ENCODE results near the gene RAB3GAP2. TPM values are rescaled to one million over a fixed set of nuclear protein-coding genes. Genes with fewer than 3 reads are reported as not detected.

RAB3GAP2 gene
- total RNA-seq, 4 donors from 2014 or later = 16.5 to 24.2 (median 18.0) TPM

DNA sequence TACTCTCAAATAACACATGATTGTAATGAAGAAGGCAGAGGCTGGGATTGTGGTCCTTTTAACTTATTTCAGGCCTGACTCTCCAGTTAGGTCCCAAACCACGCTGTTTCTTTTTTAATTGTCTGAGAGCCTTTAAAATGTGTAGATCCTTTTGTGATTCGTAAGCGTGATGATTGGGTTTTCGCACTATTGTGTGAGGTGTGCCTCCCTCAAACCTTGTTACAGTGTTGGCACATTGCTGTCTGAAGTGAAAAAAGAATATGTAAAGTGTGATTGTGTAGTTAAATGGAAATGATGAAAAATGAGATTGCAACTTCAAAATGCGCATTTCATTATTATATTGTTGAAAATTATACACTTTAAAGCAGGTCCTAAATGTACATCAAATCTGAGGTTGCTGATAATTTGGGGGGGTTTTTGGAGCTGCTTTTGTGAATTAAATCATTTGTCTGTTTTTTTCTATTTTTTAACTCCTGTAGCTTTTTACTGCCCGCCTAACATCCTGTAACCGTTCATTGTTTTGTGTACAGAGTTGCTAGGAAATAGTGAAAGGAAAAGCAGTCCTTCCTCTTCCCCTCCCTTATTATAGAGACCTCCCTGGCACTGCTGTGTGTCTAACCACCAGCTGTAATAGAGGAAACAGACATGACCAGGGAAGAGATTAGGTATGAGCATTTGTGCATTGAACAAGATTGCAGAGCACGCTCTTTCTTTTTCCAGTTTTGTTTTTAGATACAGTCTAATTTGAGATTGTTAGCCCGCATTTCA lies 135.1 kb downstream of the RAB3GAP2 start:
- TF ChIP-seq, protein P1, sequence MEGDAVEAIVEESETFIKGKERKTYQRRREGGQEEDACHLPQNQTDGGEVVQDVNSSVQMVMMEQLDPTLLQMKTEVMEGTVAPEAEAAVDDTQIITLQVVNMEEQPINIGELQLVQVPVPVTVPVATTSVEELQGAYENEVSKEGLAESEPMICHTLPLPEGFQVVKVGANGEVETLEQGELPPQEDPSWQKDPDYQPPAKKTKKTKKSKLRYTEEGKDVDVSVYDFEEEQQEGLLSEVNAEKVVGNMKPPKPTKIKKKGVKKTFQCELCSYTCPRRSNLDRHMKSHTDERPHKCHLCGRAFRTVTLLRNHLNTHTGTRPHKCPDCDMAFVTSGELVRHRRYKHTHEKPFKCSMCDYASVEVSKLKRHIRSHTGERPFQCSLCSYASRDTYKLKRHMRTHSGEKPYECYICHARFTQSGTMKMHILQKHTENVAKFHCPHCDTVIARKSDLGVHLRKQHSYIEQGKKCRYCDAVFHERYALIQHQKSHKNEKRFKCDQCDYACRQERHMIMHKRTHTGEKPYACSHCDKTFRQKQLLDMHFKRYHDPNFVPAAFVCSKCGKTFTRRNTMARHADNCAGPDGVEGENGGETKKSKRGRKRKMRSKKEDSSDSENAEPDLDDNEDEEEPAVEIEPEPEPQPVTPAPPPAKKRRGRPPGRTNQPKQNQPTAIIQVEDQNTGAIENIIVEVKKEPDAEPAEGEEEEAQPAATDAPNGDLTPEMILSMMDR (IDR thresholded peaks at IDR 0.05 in 4 of 5, conservative IDR thresholded peaks at IDR 0.05 in 1 of 5) = no peak
- no peak for TF ChIP-seq POLR2A (IDR thresholded peaks at IDR 0.05)
- intact Hi-C loops (cut with DNase I; ENCODE audit: low total_unique reads) (no loop called here), in situ Hi-C loops (cut with MboI; ENCODE audit: low sequenced_read_pairs in 4 of 4) (no loop called here)
- H3K27ac ChIP-seq = no peak overlapping the region
- H3K36me3 ChIP-seq = peaks cover 3 to 60% of the 10 kb centered on the region in 2 donors
- DNase-seq (no peak), ATAC-seq (no peak)
- H3K27me3 ChIP-seq = no peaks in the 10 kb centered on the region
- no peaks in the 10 kb centered on the region for H3K9me3 ChIP-seq
- no peaks in the 10 kb centered on the region for H3K4me1 ChIP-seq
- H3K4me3 ChIP-seq = no peak overlapping the region

DNA sequence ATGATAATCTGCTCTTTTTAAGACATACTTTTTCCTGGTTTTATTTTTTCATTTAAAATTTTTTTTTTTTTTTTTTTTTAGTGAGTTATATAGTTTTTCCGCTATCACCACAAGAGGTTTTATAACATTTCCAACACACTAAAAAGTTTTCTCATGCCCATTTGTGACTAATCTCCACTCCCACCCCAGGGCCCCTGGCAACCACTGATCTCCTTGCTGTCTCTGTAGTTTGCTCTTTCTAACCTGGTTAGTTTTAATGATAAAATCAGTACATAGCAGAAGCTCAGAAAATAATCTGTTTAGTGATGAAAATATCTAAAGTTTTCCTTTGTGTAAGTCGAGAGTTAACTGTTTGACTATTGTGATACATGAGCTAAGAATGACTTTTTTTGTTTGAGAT lies 136.5 kb downstream of the RAB3GAP2 start:
- TF ChIP-seq POLR2A (IDR thresholded peaks at IDR 0.05) = no peak
- TF ChIP-seq, protein P1 (IDR thresholded peaks at IDR 0.05 in 4 of 5, conservative IDR thresholded peaks at IDR 0.05 in 1 of 5) = no peak
- Histone ChIP-seq H3K4me3 (no peak overlapping the region), H3K36me3 (peaks cover 3 to 53% of the 10 kb centered on the region in 2 donors), H3K9me3 (no peaks in the 10 kb centered on the region), H3K27me3 (no peaks in the 10 kb centered on the region), H3K4me1 (no peaks in the 10 kb centered on the region), H3K27ac (no peak overlapping the region)
- DNase-seq = no peak
- in situ Hi-C loops (cut with MboI; ENCODE audit: low sequenced_read_pairs in 4 of 4) = no loop called here
- no peak for ATAC-seq
- intact Hi-C loops (cut with DNase I; ENCODE audit: low total_unique reads) = no loop called here

DNA sequence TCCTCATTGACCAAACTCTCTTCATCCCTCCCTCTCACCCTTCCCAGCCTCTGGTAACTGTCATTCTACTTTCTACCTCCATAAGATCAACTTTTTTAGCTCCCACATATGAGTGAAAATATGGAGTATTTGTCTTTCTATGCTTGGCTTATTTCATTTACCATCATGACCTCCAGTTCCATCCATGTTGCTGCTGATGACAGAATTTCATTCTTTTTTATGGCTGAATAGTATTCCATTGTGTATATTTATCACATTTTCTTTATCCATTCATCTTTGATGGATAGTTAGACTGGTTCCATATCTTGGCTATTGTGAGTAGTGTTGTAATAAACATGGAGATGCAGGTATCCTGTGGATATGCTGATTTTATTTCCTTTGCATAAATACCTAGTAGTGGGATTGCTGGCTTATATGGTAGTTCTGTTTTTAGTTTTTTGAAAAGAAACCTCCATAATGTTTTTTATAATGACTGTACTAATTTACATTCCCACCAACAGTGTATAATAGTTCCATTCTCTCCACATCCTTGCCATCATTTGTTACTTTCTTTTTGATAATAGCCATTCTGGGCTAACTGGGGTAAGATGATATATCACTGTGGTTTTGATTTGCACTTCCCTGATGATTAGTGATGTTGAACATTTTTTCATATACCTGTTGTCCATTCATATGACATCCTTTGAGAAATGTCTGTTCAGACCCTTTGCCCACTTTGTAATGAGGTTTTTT lies 142.6 kb downstream of the RAB3GAP2 start:
- intact Hi-C loops (cut with DNase I; ENCODE audit: low total_unique reads) (no loop called here), in situ Hi-C loops (cut with MboI; ENCODE audit: low sequenced_read_pairs in 4 of 4) (no loop called here)
- no peaks in the 10 kb centered on the region for H3K27me3 ChIP-seq
- H3K4me3 ChIP-seq = no peak overlapping the region
- H3K4me1 ChIP-seq = no peaks in the 10 kb centered on the region
- peaks cover 3 to 44% of the 10 kb centered on the region in 2 donors for H3K36me3 ChIP-seq
- DNase-seq = no peak
- no peaks in the 10 kb centered on the region for H3K9me3 ChIP-seq
- no peak overlapping the region for H3K27ac ChIP-seq
- no peak for ATAC-seq
- TF ChIP-seq, protein P1 (IDR thresholded peaks at IDR 0.05 in 4 of 5, conservative IDR thresholded peaks at IDR 0.05 in 1 of 5) = no peak
- TF ChIP-seq POLR2A (IDR thresholded peaks at IDR 0.05) = no peak

DNA sequence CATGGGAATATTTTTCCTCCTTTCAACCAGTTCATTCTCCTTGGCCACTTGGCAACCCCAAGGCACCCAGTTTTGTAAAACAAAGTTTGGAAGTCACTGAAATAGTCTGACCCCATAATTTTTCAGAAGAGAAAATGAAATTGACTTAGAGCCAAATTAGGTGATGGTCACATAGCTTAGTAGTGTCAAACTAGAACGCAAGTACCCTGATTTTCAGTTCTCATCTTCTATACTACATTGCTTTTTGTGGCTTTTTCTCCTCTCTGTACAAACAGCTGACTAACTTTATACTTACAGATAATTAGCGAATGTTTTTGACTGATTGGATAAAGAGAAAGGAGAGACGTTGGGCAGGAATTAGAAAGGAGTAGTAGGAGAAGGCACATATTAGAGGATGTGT lies 145.2 kb downstream of the RAB3GAP2 start:
- no peaks in the 10 kb centered on the region for H3K27me3 ChIP-seq
- ATAC-seq (no peak), DNase-seq (no peak)
- no peak overlapping the region for H3K27ac ChIP-seq
- TF ChIP-seq, protein P1 (IDR thresholded peaks at IDR 0.05 in 4 of 5, conservative IDR thresholded peaks at IDR 0.05 in 1 of 5) = no peak
- TF ChIP-seq POLR2A (IDR thresholded peaks at IDR 0.05) = no peak
- in situ Hi-C loops (cut with MboI; ENCODE audit: low sequenced_read_pairs in 4 of 4) (no loop called here), intact Hi-C loops (cut with DNase I; ENCODE audit: low total_unique reads) (no loop called here)
- no peaks in the 10 kb centered on the region for H3K9me3 ChIP-seq
- peaks cover 0 to 33% of the 10 kb centered on the region in 2 donors for H3K36me3 ChIP-seq
- H3K4me3 ChIP-seq = no peak overlapping the region
- no peaks in the 10 kb centered on the region for H3K4me1 ChIP-seq
